ENCODE results near the gene CA10.

DNA sequence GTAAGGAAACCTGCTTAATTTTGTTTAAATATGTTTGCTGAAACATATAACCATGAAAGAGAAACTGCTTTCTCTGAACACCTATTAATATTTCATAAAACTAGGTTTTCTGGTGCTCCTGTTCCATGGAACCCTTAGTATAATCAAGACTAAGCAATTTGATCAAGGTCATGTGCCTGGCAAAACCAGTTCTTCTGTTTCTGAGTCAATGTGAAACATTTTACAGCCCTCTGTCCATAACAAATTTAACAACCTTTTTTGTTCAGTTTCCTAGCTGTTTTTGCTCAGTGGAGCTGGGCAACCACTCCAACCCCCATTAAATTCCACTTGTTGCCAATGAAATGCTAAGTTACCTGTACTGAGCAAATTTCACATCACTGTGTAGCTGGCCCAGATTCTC, 344.0 kb downstream of the CA10 start:
- TF ChIP-seq EZH2phosphoT487 (IDR thresholded peaks at IDR 0.05; ENCODE audit: low read depth, severe bottlenecking, unreplicated experiment) = no peak
- no peak for TF ChIP-seq CTCF (IDR thresholded peaks at IDR 0.05; ENCODE audit: poor library complexity)
